ENCODE results near the gene NECAB2. TPM values are rescaled to one million over a fixed set of nuclear protein-coding genes. Genes with fewer than 3 reads are reported as not detected.

The NECAB2 gene
- total and polyA plus RNA-seq, 2 experiments from 2014 or later = 1.6 to 5.1 TPM

GRCh38 chr16:83958137-83958845 lies 9.8 kb upstream of the NECAB2 start (continued):
- TF ChIP-seq, protein P1, sequence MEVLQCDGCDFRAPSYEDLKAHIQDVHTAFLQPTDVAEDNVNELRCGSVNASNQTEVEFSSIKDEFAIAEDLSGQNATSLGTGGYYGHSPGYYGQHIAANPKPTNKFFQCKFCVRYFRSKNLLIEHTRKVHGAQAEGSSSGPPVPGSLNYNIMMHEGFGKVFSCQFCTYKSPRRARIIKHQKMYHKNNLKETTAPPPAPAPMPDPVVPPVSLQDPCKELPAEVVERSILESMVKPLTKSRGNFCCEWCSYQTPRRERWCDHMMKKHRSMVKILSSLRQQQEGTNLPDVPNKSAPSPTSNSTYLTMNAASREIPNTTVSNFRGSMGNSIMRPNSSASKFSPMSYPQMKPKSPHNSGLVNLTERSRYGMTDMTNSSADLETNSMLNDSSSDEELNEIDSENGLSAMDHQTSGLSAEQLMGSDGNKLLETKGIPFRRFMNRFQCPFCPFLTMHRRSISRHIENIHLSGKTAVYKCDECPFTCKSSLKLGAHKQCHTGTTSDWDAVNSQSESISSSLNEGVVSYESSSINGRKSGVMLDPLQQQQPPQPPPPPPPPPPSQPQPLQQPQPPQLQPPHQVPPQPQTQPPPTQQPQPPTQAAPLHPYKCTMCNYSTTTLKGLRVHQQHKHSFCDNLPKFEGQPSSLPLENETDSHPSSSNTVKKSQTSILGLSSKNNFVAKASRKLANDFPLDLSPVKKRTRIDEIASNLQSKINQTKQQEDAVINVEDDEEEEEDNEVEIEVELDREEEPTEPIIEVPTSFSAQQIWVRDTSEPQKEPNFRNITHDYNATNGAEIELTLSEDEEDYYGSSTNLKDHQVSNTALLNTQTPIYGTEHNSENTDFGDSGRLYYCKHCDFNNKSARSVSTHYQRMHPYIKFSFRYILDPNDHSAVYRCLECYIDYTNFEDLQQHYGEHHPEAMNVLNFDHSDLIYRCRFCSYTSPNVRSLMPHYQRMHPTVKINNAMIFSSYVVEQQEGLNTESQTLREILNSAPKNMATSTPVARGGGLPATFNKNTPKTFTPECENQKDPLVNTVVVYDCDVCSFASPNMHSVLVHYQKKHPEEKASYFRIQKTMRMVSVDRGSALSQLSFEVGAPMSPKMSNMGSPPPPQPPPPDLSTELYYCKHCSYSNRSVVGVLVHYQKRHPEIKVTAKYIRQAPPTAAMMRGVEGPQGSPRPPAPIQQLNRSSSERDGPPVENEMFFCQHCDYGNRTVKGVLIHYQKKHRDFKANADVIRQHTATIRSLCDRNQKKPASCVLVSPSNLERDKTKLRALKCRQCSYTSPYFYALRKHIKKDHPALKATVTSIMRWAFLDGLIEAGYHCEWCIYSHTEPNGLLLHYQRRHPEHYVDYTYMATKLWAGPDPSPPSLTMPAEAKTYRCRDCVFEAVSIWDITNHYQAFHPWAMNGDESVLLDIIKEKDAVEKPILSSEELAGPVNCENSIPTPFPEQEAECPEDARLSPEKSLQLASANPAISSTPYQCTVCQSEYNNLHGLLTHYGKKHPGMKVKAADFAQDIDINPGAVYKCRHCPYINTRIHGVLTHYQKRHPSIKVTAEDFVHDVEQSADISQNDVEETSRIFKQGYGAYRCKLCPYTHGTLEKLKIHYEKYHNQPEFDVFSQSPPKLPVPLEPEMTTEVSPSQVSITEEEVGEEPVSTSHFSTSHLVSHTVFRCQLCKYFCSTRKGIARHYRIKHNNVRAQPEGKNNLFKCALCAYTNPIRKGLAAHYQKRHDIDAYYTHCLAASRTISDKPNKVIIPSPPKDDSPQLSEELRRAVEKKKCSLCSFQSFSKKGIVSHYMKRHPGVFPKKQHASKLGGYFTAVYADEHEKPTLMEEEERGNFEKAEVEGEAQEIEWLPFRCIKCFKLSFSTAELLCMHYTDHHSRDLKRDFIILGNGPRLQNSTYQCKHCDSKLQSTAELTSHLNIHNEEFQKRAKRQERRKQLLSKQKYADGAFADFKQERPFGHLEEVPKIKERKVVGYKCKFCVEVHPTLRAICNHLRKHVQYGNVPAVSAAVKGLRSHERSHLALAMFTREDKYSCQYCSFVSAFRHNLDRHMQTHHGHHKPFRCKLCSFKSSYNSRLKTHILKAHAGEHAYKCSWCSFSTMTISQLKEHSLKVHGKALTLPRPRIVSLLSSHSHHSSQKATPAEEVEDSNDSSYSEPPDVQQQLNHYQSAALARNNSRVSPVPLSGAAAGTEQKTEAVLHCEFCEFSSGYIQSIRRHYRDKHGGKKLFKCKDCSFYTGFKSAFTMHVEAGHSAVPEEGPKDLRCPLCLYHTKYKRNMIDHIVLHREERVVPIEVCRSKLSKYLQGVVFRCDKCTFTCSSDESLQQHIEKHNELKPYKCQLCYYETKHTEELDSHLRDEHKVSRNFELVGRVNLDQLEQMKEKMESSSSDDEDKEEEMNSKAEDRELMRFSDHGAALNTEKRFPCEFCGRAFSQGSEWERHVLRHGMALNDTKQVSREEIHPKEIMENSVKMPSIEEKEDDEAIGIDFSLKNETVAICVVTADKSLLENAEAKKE (CRISPR knock-in tag; IDR thresholded peaks at IDR 0.05) = no peak
- TF ChIP-seq POLR2AphosphoS5 (IDR thresholded peaks at IDR 0.05; ENCODE audit: low read depth) = no peak

GRCh38 chr16:83958846-83959565 lies 9.0 kb upstream of the NECAB2 start:
- H3K4me1 Mint-ChIP-seq = peaks cover 7% of the 10 kb centered on the region
- Histone ChIP-seq H3F3A (replicated peaks; ENCODE audit: low read depth) (no peaks in the 10 kb centered on the region), H3K27me3 (ENCODE audit: insufficient read depth) (no peaks in the 10 kb centered on the region), H2AFZ (no peak overlapping the region), H3K36me3 (ENCODE audit: insufficient read depth) (no peaks in the 10 kb centered on the region), H3K4me3 (no peak overlapping the region), H3K79me2 (replicated peaks; ENCODE audit: insufficient read depth) (no peaks in the 10 kb centered on the region), H3K4me1 (ENCODE audit: insufficient read depth) (no peaks in the 10 kb centered on the region), H3K9me2 (ENCODE audit: insufficient read depth) (no peaks in the 10 kb centered on the region), H4K20me1 (replicated peaks; ENCODE audit: insufficient read depth) (no peaks in the 10 kb centered on the region), H3K27ac (ENCODE audit: low read depth) (no peak overlapping the region), H3K4me2 (no peak overlapping the region)
- no peaks in the 10 kb centered on the region for H3K9me3 Mint-ChIP-seq
- no peak overlapping the region for H3K4me3 Mint-ChIP-seq
- no peaks in the 10 kb centered on the region for H3K36me3 Mint-ChIP-seq (ENCODE audit: low read depth)
- DNase-seq (ENCODE audit: low spot score) = no peak
- H3K27me3 Mint-ChIP-seq (ENCODE audit: insufficient read depth, low read depth, poor library complexity) = no peaks in the 10 kb centered on the region
- H3K27ac Mint-ChIP-seq = no peak overlapping the region
- ATAC-seq = no peak
- TF ChIP-seq CTCF (conservative IDR thresholded peaks at IDR 0.05; ENCODE audit: low read depth in 2 of 2) = no peak
- TF ChIP-seq EZH2phosphoT487 (IDR thresholded peaks at IDR 0.05; ENCODE audit: unreplicated experiment) = no peak
- TF ChIP-seq CREB1 (CRISPR knock-in tag; IDR thresholded peaks at IDR 0.05; ENCODE audit: low read depth) = no peak
- no peak for TF ChIP-seq NANOG (IDR thresholded peaks at IDR 0.05; ENCODE audit: borderline replicate concordance)
- TF ChIP-seq, protein P1 (CRISPR knock-in tag; IDR thresholded peaks at IDR 0.05) = no peak

Measured in GM23338 (cell line).